Uterus (tissue), 2 donors: ENCODE measurements around the gene FUS.
"Not testable (repeated sequence)": the region's sequence is repeated elsewhere in the genome, so short reads cannot be mapped to it uniquely, and the experiment has no call there.

Experiments
- POLR2A ChIP-seq, 2 donors: fragments of 450-650 bp; IDR thresholded peaks; one replicate each; pipeline ENCODE4 v1.6.1; 2016; ENCODE audit warnings: antibody characterized with exemption in 2 of 2, mild to moderate bottlenecking in 1 of 2, moderate library complexity in 1 of 2
- TF ChIP-seq, protein P1 (sequence below), 4 experiments: fragments of 200-600 bp in 2 of 4; fragments of 450-650 bp in 2 of 4; sonication (generic) in 2 of 4; IDR thresholded peaks; one replicate each; pipeline ENCODE4 v1.5.1; 2016 to 2019; ENCODE audit warnings: antibody characterized with exemption in 4 of 4, mild to moderate bottlenecking in 2 of 4, moderate library complexity in 1 of 4

DNA sequence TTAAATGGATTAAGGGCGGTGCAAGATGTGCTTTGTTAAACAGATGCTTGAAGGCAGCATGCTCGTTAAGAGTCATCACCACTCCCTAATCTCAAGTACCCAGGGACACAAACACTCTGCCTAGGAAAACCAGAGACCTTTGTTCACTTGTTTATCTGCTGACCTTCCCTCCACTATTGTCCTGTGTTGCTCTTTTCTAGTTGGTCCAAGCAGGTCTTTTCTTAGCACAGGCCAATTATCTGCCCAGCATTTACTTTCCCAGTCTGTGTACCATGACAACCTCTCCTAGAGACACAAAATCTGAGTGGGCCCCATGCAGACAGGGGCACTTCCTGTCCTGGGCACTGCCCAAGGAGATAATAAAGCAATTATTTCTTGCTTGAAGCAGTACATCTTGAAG lies 9.9 kb upstream of the FUS start:
- TF ChIP-seq, protein P1, sequence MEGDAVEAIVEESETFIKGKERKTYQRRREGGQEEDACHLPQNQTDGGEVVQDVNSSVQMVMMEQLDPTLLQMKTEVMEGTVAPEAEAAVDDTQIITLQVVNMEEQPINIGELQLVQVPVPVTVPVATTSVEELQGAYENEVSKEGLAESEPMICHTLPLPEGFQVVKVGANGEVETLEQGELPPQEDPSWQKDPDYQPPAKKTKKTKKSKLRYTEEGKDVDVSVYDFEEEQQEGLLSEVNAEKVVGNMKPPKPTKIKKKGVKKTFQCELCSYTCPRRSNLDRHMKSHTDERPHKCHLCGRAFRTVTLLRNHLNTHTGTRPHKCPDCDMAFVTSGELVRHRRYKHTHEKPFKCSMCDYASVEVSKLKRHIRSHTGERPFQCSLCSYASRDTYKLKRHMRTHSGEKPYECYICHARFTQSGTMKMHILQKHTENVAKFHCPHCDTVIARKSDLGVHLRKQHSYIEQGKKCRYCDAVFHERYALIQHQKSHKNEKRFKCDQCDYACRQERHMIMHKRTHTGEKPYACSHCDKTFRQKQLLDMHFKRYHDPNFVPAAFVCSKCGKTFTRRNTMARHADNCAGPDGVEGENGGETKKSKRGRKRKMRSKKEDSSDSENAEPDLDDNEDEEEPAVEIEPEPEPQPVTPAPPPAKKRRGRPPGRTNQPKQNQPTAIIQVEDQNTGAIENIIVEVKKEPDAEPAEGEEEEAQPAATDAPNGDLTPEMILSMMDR (IDR thresholded peaks at IDR 0.05): not testable (repeated sequence)
- TF ChIP-seq POLR2A (IDR thresholded peaks at IDR 0.05): not testable (repeated sequence)
